Transverse colon (tissue), 4 donors: ENCODE measurements around the gene RALGPS1.

ENCODE experiments used
- POLR2A ChIP-seq: fragments of 450-650 bp; IDR thresholded peaks from one replicate; pipeline ENCODE4 v1.6.1; 2016; ENCODE audit warnings: antibody characterized with exemption, mild to moderate bottlenecking, moderate library complexity
- POLR2AphosphoS5 ChIP-seq, 3 donors: sonication (generic); formaldehyde crosslinking; IDR thresholded peaks; one replicate each; pipeline ENCODE4 v1.6.1; 2016; ENCODE audit warnings: antibody characterized with exemption in 3 of 3
- TF ChIP-seq, protein P1 (sequence below), 5 experiments: fragments of 200-600 bp in 3 of 5; fragments of 450-650 bp in 2 of 5; sonication (generic) in 3 of 5; IDR thresholded peaks; 1 replicate in 2 of 5; 2 replicates in 3 of 5; pipeline ENCODE4 v1.5.1; 2016 to 2017; ENCODE audit warnings: antibody characterized with exemption in 5 of 5, inconsistent platforms in 3 of 5, mild to moderate bottlenecking in 2 of 5, moderate library complexity in 1 of 5

DNA sequence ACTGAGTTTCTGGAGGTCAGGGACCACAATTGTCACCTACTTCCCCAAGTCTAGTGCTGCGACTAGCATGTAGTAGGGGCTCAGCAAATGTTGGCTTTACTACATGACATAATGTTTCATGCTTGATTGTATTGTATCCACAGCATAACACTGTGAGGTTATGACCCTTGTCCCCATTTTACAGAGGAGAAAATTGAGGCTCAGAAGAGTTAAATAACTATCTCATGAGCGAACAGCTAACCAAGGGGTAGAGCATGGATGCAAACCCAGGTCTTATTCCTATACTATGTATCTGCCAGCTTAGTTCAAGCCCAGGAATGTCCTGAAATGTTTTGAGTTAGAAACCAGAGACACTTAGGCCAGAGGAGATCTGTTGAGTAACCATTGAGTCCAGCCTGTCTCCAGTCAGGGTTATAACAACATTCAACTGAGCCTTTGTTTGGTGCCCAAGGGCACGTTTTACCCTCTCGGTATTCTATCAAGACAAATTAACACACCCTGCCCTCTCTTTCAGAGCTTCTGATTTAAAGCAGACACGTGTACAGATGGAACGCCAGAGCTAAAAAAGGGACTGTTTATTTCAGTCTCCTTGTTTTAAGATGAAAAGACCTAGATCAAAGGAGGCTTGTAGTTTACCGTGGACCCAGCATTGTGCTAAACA is 191.4 kb downstream of the RALGPS1 start:
- TF ChIP-seq, protein P1, sequence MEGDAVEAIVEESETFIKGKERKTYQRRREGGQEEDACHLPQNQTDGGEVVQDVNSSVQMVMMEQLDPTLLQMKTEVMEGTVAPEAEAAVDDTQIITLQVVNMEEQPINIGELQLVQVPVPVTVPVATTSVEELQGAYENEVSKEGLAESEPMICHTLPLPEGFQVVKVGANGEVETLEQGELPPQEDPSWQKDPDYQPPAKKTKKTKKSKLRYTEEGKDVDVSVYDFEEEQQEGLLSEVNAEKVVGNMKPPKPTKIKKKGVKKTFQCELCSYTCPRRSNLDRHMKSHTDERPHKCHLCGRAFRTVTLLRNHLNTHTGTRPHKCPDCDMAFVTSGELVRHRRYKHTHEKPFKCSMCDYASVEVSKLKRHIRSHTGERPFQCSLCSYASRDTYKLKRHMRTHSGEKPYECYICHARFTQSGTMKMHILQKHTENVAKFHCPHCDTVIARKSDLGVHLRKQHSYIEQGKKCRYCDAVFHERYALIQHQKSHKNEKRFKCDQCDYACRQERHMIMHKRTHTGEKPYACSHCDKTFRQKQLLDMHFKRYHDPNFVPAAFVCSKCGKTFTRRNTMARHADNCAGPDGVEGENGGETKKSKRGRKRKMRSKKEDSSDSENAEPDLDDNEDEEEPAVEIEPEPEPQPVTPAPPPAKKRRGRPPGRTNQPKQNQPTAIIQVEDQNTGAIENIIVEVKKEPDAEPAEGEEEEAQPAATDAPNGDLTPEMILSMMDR (IDR thresholded peaks at IDR 0.05), result no peak
- TF ChIP-seq POLR2A (no peak), POLR2AphosphoS5 (IDR thresholded peaks at IDR 0.05) (no peak)
